NOMO-1 treated with DMSO at 0.1 percent for 48 hours (cell line): Measurements from ENCODE around the gene C5orf47.

ENCODE experiments used
- DNase-seq: peaks from one replicate; lab custom pipeline; 2025; ENCODE audit not compliant: unreplicated experiment; lab: John Stamatoyannopoulos, UW

C5orf47 gene, protein sequence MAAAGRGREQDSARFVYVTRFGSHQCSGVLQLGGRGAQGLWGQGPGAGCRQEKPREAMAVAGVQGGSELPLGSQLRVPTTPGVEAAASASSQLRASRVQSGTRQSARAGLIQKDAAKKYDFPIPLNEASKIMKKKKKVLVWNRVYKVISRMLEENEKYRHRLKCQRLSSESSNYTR

DNA sequence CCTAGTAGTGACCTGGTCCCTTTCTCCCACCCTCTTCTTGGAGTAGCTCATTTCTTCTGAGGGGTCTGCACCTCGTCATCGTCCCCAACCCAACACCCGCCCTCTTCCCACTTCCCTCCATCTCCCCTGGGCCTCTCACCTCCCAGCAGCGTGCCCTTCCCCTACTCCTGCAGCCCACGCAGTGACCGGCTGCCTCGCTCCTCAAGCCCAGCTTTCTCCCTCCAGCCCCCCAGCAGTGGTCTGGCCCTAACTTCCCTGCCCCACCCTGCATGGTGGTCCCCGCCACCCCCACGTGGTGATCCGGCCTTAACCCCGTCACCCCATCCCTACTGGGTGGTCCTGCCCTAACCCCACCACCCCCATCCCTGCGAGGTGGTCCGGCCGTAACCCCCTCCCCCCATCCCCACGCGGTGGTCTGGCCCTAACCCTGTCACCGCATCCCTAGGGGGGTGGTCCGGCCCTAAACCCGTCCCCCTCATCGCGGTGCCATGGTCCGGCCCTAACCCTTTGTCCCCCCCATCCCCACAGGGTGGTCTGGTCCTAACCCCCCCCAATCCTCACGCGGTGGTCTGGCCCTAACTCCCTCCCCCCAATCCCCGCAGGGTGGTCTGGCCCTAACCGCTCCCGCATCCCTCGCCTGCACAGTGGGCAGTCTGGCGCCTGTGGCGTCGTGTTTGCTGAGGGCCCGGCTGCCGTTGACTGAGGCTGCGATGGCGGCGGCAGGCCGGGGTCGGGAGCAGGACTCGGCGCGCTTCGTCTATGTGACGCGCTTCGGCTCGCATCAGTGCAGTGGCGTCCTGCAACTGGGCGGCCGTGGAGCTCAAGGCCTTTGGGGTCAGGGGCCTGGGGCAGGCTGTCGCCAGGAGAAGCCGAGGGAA is at the start of gene C5orf47:
C5orf47 (plus strand) TSS at position 617 of the 878 bp plus-strand sequence; CDS start at position 711, 94 bp downstream.
- DNase-seq = no peak

DNA sequence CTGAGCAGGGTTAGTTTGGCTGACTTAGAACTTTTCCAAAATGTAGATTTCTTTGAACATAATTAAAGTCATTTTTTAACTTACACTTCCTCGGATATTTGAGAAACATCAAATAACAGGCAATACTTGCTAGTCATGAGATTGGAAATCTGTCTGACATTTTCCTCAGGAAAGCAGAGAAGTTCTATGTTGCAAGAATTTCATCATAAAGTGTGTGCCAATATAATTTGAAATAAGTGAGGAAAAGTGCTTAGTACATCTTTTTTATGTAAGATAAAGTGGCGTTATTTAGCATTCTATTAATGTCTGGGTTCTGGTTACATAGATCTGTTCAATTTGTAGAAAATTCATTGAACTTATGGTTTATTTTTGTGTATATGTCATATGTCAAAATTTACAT is 48.7 kb upstream of the C5orf47 start:
- no peak for DNase-seq

DNA sequence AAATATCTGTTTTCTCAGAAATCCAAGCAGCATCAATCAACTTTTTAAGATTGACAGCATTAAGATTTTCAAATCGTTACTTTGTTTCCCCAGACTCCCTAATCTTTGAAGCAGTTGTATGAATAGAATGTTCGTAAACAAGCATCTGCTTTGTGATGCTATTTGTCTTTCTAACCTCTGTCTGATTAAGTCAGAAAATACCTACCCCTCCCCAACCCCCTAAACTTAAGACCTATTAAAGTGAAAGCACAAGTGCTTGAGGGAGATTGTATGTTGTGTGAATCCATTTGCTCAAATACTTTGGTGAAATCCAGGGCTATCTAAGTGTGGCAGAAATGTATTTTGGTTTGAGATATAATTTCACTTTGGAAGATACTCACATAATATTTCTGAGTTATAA is 47.9 kb upstream of the C5orf47 start:
- no peak for DNase-seq

DNA sequence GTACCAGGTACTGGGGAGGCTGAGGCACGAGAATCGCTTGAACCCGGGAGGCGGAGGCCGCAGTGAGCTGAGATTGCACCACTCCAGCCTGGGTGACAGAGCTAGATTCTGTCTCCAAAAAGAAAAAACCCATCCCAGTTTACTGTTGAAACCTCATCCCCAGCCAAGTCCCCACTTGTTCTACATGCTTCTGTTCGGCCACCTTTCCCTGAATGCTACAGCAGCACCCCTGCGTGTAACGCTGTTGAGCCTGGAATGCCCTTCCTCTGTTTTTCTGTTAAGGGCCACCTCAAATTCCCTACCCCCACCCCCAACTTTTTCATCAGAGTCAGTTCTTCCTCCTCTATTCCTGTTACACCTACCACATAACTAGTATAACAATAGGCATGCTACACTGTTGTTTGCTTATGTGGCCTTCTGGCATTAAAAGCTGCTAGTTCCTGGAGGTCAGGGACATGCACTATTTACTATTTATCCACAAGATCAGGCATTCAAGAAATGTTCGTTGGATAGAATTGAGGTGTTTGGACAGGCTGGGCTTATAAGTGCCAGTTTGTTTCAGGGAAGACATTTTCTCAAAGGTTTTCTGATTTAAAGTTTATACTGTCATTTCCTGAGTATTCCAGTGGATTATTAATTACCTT is 47.1 kb upstream of the C5orf47 start:
- no peak for DNase-seq

DNA sequence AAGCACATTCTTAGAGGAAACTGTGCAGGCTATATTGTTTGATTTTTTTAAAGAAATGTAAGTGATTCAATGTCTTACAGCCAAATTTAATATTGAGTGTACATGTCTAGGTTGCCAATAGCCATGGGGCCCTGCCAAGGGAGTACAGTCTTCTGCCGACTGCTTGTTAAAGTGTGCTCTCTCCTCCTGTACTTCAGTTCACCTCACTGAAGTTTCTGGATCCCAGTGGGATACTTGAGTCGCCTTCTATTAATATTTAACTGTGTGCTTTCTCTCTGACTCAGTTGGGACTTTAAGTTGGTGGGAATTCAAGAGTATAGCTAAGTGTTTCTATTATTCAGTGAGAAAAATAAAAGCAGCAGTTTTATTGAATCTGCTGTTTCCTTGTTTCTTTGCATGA is 44.5 kb upstream of the C5orf47 start:
- DNase-seq = no peak

- no peak for DNase-seq
Measured at GRCh38 chr5:173945160-173945559, 43.8 kb upstream of the C5orf47 start.

DNA sequence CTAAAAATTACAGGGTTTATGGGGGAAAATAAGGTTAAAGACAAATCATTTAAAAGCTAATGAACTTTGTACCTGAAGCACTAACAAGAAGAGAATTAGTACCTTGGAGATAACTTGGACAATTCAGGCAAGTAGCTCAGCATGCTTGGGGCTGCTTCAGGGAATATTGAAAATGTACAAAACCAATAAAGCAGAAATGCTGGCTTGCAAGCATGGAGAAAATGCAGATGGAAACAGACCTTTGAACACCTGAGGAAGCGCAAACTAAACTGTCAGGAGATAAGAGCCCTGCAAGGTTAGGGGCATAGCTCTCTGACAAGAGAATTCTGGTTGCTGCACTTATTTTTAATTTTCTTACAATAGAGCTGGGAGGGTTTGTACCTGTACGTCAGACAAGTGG is 42.6 kb upstream of the C5orf47 start:
- no peak for DNase-seq

GRCh38 chr5:173950829-173951228 is 38.1 kb upstream of the C5orf47 start:
- DNase-seq = no peak

GRCh38 chr5:173953528-173954090 is 35.4 kb upstream of the C5orf47 start:
- no peak for DNase-seq

GRCh38 chr5:173954671-173955521 is 34.1 kb upstream of the C5orf47 start:
- DNase-seq = no peak

GRCh38 chr5:173960986-173961385 is 28.0 kb upstream of the C5orf47 start:
- DNase-seq = no peak

DNA sequence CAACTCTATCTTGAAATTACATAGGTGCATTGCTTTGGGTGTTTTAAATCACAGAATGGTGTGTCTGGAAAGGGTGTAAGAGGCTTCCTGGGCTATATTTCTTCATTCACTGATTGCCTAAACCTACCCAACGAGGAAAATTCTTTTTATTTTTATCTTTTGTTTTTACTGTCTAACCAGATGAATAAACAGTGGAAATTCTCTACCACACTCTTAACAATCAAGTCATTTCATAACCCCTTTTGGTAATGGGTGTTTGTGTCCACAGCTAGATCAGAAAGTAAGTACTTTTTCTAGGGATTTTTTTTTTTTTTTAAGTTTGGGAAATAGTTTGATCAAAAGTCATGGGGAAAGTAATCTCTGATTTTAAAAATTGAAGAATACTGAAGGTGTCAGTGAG is 27.6 kb upstream of the C5orf47 start:
- DNase-seq = no peak

DNA sequence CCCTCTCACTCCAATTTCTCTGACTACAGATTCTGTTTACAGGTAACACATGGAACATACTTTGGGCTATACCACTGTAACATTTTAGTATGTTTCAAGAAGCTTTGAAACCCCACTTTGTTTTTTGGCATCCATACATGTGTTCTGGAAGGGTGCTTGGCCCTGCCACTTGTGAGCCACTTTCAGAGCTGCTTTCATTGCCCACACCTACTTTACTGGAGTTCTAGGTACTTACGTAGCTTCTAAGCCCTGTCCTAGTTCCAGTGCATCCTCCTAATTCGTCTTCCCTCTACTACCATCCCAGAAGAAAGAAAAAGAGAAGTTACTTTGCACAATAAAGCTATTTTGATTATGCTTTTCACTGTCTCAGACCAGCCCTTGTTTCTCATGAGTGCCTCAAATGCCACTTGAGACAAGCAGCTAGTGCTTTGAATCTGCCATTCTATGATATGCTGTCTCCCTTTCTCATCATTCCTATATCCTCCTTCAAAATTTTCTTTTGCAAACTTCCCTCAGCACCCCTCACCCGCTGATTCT is 26.5 kb upstream of the C5orf47 start:
- DNase-seq = no peak

- DNase-seq = no peak
Measured at GRCh38 chr5:173963182-173963838, 25.7 kb upstream of the C5orf47 start.

GRCh38 chr5:173963867-173964441 is 25.0 kb upstream of the C5orf47 start:
- DNase-seq = no peak

GRCh38 chr5:173964506-173964905 is 24.5 kb upstream of the C5orf47 start:
- no peak for DNase-seq

- DNase-seq = no peak
Measured at GRCh38 chr5:173967241-173967640, 21.7 kb upstream of the C5orf47 start.

DNA sequence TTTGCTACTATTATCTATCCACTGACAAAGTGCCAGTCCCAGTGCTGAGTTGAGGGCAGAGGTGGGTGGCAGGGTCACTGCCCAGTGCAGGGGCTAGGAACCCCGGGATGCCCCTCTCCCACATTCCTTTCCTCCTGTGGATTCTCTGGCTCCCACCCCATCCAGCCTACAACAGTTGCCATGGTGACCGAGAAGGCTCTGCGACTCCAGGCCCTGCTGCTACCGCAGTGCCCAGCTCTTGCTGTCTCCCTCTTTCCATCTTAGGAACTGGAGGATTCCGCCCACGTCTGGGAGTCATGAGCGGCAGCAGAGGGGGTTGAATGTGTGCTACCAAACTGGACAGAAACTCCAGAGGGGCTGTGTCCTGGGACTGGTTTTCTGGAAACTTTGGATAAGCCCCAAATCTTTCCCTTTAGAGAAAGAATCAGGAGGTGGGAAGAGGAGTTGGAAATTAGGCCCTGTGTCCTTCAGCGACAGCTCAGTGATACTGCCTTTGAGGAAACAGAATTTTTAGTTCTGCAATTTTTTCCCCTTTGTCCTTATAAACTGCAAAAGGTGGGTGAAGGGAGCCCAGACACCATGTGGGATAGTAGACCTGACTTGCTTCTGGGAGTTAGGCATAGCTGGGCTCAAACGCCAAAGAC is 20.7 kb upstream of the C5orf47 start:
- no peak for DNase-seq
